K562 (cell line): ENCODE measurements around the gene ADCY4. TPM values are rescaled to one million over a fixed set of nuclear protein-coding genes. Genes with fewer than 3 reads are reported as not detected.

Experiments
- ATAC-seq: fragments of 200-7000 bp; cut with Tn5 transposase; 3 replicates; pipeline ENCODE4 v1.9.1; 2020; ENCODE audit warnings: moderate library complexity
- BruUV-seq: library from RNA; stranded (reverse); fragments of 400-500 nt; replicated peaks from 2 replicates; lab custom pipeline; 2021; lab: Mats Ljungman, UMichigan
- CTCF ChIA-PET: fragments of 300-600 bp; formaldehyde crosslinking; extraction: SDS; loops from one replicate; lab custom pipeline; 2021; ENCODE audit warnings: low intra/inter-chr PET ratio; lab: Yijun Ruan, JAX
- POLR2A ChIA-PET: fragments of 300-600, 350-650 bp; sonication (Branson Sonifier 250); formaldehyde crosslinking; extraction: SDS; loops from one replicate; lab custom pipeline; 2021; ENCODE audit warnings: antibody characterized with exemption, inconsistent platforms; lab: Yijun Ruan, JAX
- DNase-seq, 4 experiments: peaks; one replicate each; pipeline versions ENCODE4 v3.0.0 to v3.0.0-alpha.2; 2011 to 2018; ENCODE audit warnings: low spot score in 3 of 4, mixed read lengths in 3 of 4; ENCODE audit errors: extremely low read depth in 1 of 4
- FAIRE-seq: peaks from 2 replicates; lab custom pipeline; 2011; peaks lifted over from hg19 to GRCh38; lab: Jason Lieb, UNC
- H2AFZ ChIP-seq: 2 replicates; pipeline ENCODE4 v1.6.0; 2011; ENCODE audit warnings: low read depth, low read length, control low read depth, inconsistent platforms
- H3K27ac ChIP-seq: fragments of 200-600 bp; 3 replicates; pipeline ENCODE4 v1.8.0; 2011; ENCODE audit warnings: low read depth, mild to moderate bottlenecking, control low read depth, inconsistent platforms, low read length, moderate library complexity, mixed read lengths; ENCODE audit errors: extremely low read depth
- H3K27me3 ChIP-seq, 2 experiments: fragments of 300-600 bp in 1 of 2; 2 replicates in 1 of 2; 3 replicates in 1 of 2; pipeline versions ENCODE4 v1.6.0 to v1.8.0; 2011; ENCODE audit warnings: inconsistent platforms in 2 of 2, low read length in 2 of 2, mild to moderate bottlenecking in 1 of 2, mixed read lengths in 1 of 2, moderate library complexity in 1 of 2; ENCODE audit not compliant: control insufficient read depth in 2 of 2, insufficient read depth in 2 of 2
- H3K36me3 ChIP-seq: fragments of 300-600 bp; 3 replicates; pipeline ENCODE4 v1.8.0; 2011; ENCODE audit warnings: mild to moderate bottlenecking, low read length, inconsistent platforms; ENCODE audit not compliant: control insufficient read depth, insufficient read depth
- H3K4me1 ChIP-seq, 2 experiments: fragments of 200-600 bp in 1 of 2; replicated peaks in 1 of 2; 2 replicates in 1 of 2; 3 replicates in 1 of 2; pipeline versions ENCODE4 v1.5.1 to v1.8.0; 2011; ENCODE audit warnings: inconsistent platforms in 2 of 2, low read length in 2 of 2, mild to moderate bottlenecking in 1 of 2, mixed read lengths in 1 of 2, moderate library complexity in 1 of 2; ENCODE audit not compliant: control insufficient read depth in 2 of 2, insufficient read depth in 2 of 2
- H3K4me2 ChIP-seq: 2 replicates; pipeline ENCODE4 v1.6.1; 2011; ENCODE audit warnings: low read length, control low read depth, inconsistent platforms, mixed read lengths; ENCODE audit not compliant: insufficient read depth
- H3K4me3 ChIP-seq: fragments of 200-600 bp; sonication (generic), shearing (Covaris generic); 2 replicates; pipeline ENCODE4 v1.5.1; 2016; ENCODE audit warnings: control low read depth, inconsistent platforms
- H3K79me2 ChIP-seq: fragments of 200-600 bp; 3 replicates; pipeline ENCODE4 v1.8.0; 2011; ENCODE audit warnings: low read length, inconsistent platforms; ENCODE audit not compliant: control insufficient read depth, insufficient read depth
- H3K9ac ChIP-seq, 2 experiments: 2 replicates each; pipeline versions ENCODE4 v1.6.0 to v1.6.1; 2011; ENCODE audit warnings: low read depth in 2 of 2, low read length in 2 of 2, control low read depth in 1 of 2, inconsistent platforms in 1 of 2, mild to moderate bottlenecking in 1 of 2, mixed read lengths in 1 of 2; ENCODE audit not compliant: insufficient read depth in 1 of 2
- H3K9me1 ChIP-seq: one replicate; pipeline ENCODE4 v1.6.0; 2011; ENCODE audit warnings: inconsistent platforms, mild to moderate bottlenecking, low read length, moderate library complexity; ENCODE audit not compliant: control insufficient read depth, insufficient read depth
- H3K9me3 ChIP-seq: replicated peaks from 2 replicates; pipeline ENCODE4 v1.5.1; 2011; ENCODE audit warnings: low read depth, low read length, inconsistent platforms; ENCODE audit not compliant: control insufficient read depth, insufficient read depth
- H4K20me1 ChIP-seq: replicated peaks from 2 replicates; pipeline ENCODE4 v1.6.1; 2011; ENCODE audit warnings: low read length, inconsistent platforms, mixed read lengths; ENCODE audit not compliant: control insufficient read depth, insufficient read depth
- DDX20 ChIP-seq: fragments of 450-650 bp; IDR thresholded peaks from 2 replicates; pipeline ENCODE4 v1.6.1; 2016; ENCODE audit warnings: missing genetic modification characterization, low read depth, mild to moderate bottlenecking, missing compliant biosample characterization, moderate library complexity
- EP300 ChIP-seq: IDR thresholded peaks from 2 replicates; pipeline ENCODE4 v1.6.1; 2012; ENCODE audit warnings: low read length, improper control_type of control experiment
- HNRNPUL1 ChIP-seq: fragments of 200-400 bp; formaldehyde crosslinking; IDR thresholded peaks from 2 replicates; pipeline ENCODE4 v1.6.1; 2017; ENCODE audit warnings: low read length
- JUNB ChIP-seq: fragments of 450-650 bp; formaldehyde crosslinking; conservative IDR thresholded peaks from 2 replicates; pipeline ENCODE4 v1.4.0; 2020; ENCODE audit warnings: mild to moderate bottlenecking
- POLR2H ChIP-seq: IDR thresholded peaks from 2 replicates; pipeline ENCODE4 v1.6.1; 2016; ENCODE audit warnings: missing genetic modification characterization, low read depth, mild to moderate bottlenecking, control low read depth, missing compliant biosample characterization, moderate library complexity
- SMC3 ChIP-seq: conservative IDR thresholded peaks from 2 replicates; pipeline ENCODE4 v1.6.1; 2011; ENCODE audit warnings: low read depth, low read length, improper control_type of control experiment; ENCODE audit not compliant: insufficient read depth
- YY1 ChIP-seq, 3 experiments: IDR thresholded peaks; 2 replicates each; pipeline ENCODE4 v1.6.1; 2011; ENCODE audit warnings: low read length in 2 of 3, mild to moderate bottlenecking in 2 of 3, moderate library complexity in 2 of 3, borderline replicate concordance in 1 of 3, control low read depth in 1 of 3, low read depth in 1 of 3; ENCODE audit not compliant: insufficient read depth in 3 of 3, insufficient replicate concordance in 2 of 3, control insufficient read depth in 1 of 3, insufficient read length in 1 of 3; ENCODE audit errors: extremely low read depth in 1 of 3
- ZFP36 ChIP-seq: fragments of 150-350 bp; IDR thresholded peaks from 2 replicates; pipeline ENCODE4 v1.6.1; 2018; ENCODE audit warnings: low read length, low read depth; ENCODE audit not compliant: partially characterized antibody
- ZNF143 ChIP-seq: sonication (generic); formaldehyde crosslinking; IDR thresholded peaks from 2 replicates; pipeline ENCODE4 v1.9.0; 2022; ENCODE audit warnings: mild to moderate bottlenecking, missing genetic modification reagents
- ZNF197 ChIP-seq: fragments of 200-800 bp; sonication (Bioruptor generic); IDR thresholded peaks from 2 replicates; pipeline ENCODE4 v1.6.1; 2016; ENCODE audit warnings: low read depth, missing genetic modification characterization, missing compliant biosample characterization
- ZNF263 ChIP-seq: sonication (generic); formaldehyde crosslinking; IDR thresholded peaks from 2 replicates; pipeline ENCODE4 v1.8.0; 2022; ENCODE audit warnings: mild to moderate bottlenecking, missing genetic modification reagents, borderline replicate concordance
- ZNF584 ChIP-seq: fragments of 200-800 bp; sonication (Bioruptor generic); IDR thresholded peaks from 2 replicates; pipeline ENCODE4 v1.6.1; 2016; ENCODE audit warnings: low read depth, mild to moderate bottlenecking, missing genetic modification characterization, missing compliant biosample characterization
- WGBS: fragments of 100-300 bp; shearing (Covaris generic); methylation state at CpG from one replicate; pipeline ENCODE4 v1.1.6; 2016; ENCODE audit warnings: low coverage, mixed read lengths; ENCODE audit not compliant: insufficient coverage; ENCODE audit errors: missing lambda C conversion rate; 5-methylcytosine and 5-hydroxymethylcytosine counted together
- in situ Hi-C: fragments of 300-500 bp; cut with MboI; formaldehyde crosslinking; loops from 4 replicates; pipeline ENCODE4 v1.15.0; 2018; ENCODE audit warnings: inconsistent platforms, mixed read lengths
- intact Hi-C: fragments of 100-400 bp; cut with micrococcal nuclease; formaldehyde crosslinking; loops from 2 replicates; pipeline ENCODE4 v1.14.2; 2022
- polyA plus RNA-seq, 8 experiments: library from polyadenylated mRNA; depleted of rRNA in 4 of 8; stranded (reverse) in 5 of 8; unstranded in 3 of 8; fragments of >200 nt; fragmentation: Nextera tagmentation in 2 of 8; fragmentation: Illumina TruSeq in 1 of 8; extraction: Ambion mirVana in 2 of 8; extraction: Trizol in 1 of 8; gene quantifications; 2 replicates each; pipeline versions ENCODE4 v1.2.1 to v1.2.3, GENCODE V29; 2011 to 2014; ENCODE audit warnings: inconsistent platforms in 1 of 8, missing spikeins in 1 of 8
- total RNA-seq, 7 experiments: library from RNA; depleted of rRNA in 6 of 7; stranded (reverse); fragments of >200 nt in 6 of 7; fragmentation: Illumina TruSeq in 2 of 7; extraction: Trizol in 2 of 7; gene quantifications; 2 replicates each; pipeline versions ENCODE4 v1.2.1 to v1.2.3, GENCODE V29; 2011 to 2021; ENCODE audit warnings: low replicate concordance in 1 of 7
- TF ChIP-seq, protein P1 (sequence below), 3 experiments: IDR thresholded peaks in 2 of 3; conservative IDR thresholded peaks in 1 of 3; 2 replicates each; pipeline ENCODE4 v1.5.1; 2011 to 2012; ENCODE audit warnings: low read length in 3 of 3, mild to moderate bottlenecking in 3 of 3, control low read depth in 2 of 3, improper control_type of control experiment in 1 of 3, inconsistent platforms in 1 of 3, low read depth in 1 of 3, mixed read lengths in 1 of 3, moderate library complexity in 1 of 3; ENCODE audit not compliant: insufficient read depth in 2 of 3
- TF ChIP-seq, protein P2 (sequence below): IDR thresholded peaks from 2 replicates; pipeline ENCODE4 v1.6.1; 2016; ENCODE audit warnings: missing genetic modification characterization, missing compliant biosample characterization

ADCY4 gene
- total and polyA plus RNA-seq, 9 of the 15 experiments (the other 6 are each of a cell fraction or from before 2014, with no cell fraction given) = 0.04 to 0.31 (median 0.15) TPM; not detected in 2

- TF ChIP-seq, protein P1, sequence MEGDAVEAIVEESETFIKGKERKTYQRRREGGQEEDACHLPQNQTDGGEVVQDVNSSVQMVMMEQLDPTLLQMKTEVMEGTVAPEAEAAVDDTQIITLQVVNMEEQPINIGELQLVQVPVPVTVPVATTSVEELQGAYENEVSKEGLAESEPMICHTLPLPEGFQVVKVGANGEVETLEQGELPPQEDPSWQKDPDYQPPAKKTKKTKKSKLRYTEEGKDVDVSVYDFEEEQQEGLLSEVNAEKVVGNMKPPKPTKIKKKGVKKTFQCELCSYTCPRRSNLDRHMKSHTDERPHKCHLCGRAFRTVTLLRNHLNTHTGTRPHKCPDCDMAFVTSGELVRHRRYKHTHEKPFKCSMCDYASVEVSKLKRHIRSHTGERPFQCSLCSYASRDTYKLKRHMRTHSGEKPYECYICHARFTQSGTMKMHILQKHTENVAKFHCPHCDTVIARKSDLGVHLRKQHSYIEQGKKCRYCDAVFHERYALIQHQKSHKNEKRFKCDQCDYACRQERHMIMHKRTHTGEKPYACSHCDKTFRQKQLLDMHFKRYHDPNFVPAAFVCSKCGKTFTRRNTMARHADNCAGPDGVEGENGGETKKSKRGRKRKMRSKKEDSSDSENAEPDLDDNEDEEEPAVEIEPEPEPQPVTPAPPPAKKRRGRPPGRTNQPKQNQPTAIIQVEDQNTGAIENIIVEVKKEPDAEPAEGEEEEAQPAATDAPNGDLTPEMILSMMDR (IDR thresholded peaks at IDR 0.05 in 2 of 3, conservative IDR thresholded peaks at IDR 0.05 in 1 of 3; ENCODE audit: insufficient read depth in 2 of 3, low read depth in 1 of 3, low read length in 3 of 3) = no peak
- no peak for TF ChIP-seq ZNF263 (CRISPR knock-in tag)
- no peak for TF ChIP-seq DDX20 (tag)
- TF ChIP-seq ZNF584 = no peak
- TF ChIP-seq HNRNPUL1 = no peak
- TF ChIP-seq JUNB (CRISPR knock-in tag) = no peak
Observed at GRCh38 chr14:24364841-24365240, 30.0 kb upstream of the ADCY4 start (continued).

DNA sequence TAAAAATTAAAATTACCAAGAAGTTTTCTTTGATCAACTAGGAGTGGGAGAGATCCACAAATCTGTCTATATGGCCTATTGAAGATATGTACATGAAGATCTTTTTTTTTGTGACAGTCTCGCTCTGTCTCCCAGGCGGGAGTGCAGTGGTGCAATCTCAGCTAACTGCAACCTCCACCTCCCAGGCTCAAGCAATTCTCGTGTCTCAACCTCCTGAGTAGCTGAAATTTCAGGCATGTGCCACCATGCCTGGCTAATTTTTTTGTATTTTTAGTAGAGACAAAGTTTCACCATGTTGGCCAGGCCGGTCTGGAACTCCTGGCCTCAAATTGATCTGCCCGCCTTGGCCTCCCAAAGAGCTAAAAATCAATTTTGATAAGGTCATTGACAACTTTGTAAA, 28.5 kb upstream of the ADCY4 start:
- FAIRE-seq = no peak
- ATAC-seq = no peak
- no peak overlapping the region for H3K9ac ChIP-seq
- no peak overlapping the region for H3K4me3 ChIP-seq
- no peaks in the 10 kb centered on the region for H3K36me3 ChIP-seq
- H3K27me3 ChIP-seq = no peaks in the 10 kb centered on the region
- no peaks in the 10 kb centered on the region for H3K79me2 ChIP-seq
- H3K27ac ChIP-seq = no peak overlapping the region
- ChIA-PET CTCF (no interaction called here), POLR2A (no interaction called here)
- H3K9me1 ChIP-seq = no peaks in the 10 kb centered on the region
- H3K9me3 ChIP-seq = no peaks in the 10 kb centered on the region; the same call in 1 of the 2 replicates
- intact Hi-C loops = no loop called here
- BruUV-seq = no TSS peak
- no peak overlapping the region for H2AFZ ChIP-seq
- WGBS = 57% methylated on average over 3 of the region's 5 CpGs
- H4K20me1 ChIP-seq = no peaks in the 10 kb centered on the region
- DNase-seq = no peak
- TF ChIP-seq YY1 (IDR thresholded peaks at IDR 0.05; ENCODE audit: borderline replicate concordance in 1 of 3, control insufficient read depth in 1 of 3, extremely low read depth in 1 of 3, insufficient read depth in 3 of 3, insufficient read length in 1 of 3, insufficient replicate concordance in 2 of 3, low read depth in 1 of 3, low read length in 2 of 3) = no peak
- TF ChIP-seq ZNF584 = no peak
- TF ChIP-seq, protein P2, sequence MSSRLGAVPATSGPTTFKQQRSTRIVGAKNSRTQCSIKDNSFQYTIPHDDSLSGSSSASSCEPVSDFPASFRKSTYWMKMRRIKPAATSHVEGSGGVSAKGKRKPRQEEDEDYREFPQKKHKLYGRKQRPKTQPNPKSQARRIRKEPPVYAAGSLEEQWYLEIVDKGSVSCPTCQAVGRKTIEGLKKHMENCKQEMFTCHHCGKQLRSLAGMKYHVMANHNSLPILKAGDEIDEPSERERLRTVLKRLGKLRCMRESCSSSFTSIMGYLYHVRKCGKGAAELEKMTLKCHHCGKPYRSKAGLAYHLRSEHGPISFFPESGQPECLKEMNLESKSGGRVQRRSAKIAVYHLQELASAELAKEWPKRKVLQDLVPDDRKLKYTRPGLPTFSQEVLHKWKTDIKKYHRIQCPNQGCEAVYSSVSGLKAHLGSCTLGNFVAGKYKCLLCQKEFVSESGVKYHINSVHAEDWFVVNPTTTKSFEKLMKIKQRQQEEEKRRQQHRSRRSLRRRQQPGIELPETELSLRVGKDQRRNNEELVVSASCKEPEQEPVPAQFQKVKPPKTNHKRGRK (tag) = no peak
- TF ChIP-seq ZFP36 = no peak
- TF ChIP-seq ZNF143 (CRISPR knock-in tag) = no peak
- TF ChIP-seq SMC3 = no peak
- TF ChIP-seq ZNF197 (CRISPR knock-in tag) = no peak
- TF ChIP-seq POLR2H (tag) = no peak
- TF ChIP-seq EP300 = no peak
- H3K4me1 ChIP-seq = peaks cover 12 to 29% of the 10 kb centered on the region in 2 experiments; a peak in 4 of 5 replicates
- in situ Hi-C loops = no loop called here
- H3K4me2 ChIP-seq = no peak overlapping the region
